ENCODE results near the gene ABCC12.

Gene ABCC12

GRCh38 chr16:48131201-48131935 lies 24.4 kb downstream of the ABCC12 start:
- DNase-seq = no peak

DNA sequence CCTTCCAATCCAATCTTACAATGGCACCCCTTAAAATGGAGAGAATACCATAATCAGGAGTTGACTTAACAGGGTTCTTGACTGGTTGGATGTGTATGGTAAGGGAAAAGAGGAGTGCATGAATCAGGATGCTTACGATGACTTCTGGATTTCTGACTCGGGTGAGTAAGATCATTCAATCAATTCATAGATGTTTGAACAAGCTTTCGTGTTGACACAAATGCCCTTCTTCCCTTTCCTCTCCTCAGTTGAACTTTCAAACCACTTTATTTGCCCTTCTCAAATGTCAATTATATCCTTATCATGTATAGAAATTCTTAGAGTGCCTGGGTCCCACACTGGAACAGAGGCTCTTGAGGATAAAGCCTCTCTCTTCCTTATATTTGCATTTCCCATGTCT lies 25.9 kb downstream of the ABCC12 start:
- no peak for DNase-seq

DNA sequence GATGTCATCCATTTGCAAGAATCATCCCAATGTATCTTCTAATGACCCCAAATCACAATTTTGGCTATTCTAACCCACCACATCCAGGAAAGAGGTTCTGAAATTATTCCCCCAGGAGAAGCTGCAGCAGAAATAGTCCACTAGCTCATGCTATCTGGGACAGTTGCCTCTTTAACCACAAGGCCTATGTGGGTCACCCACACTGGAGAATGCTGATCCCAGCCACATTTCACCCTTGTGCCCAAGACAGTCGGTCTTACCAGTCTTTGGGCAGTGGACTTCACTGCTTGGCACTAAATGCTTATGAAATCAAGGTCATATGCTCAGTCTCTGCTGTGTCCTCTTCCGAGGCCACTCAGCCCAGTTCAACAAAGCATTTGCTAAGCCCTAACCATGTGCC lies 27.0 kb downstream of the ABCC12 start:
- DNase-seq = no peak

GRCh38 chr16:48126801-48127644 lies 28.8 kb downstream of the ABCC12 start:
- no peak for DNase-seq

DNA sequence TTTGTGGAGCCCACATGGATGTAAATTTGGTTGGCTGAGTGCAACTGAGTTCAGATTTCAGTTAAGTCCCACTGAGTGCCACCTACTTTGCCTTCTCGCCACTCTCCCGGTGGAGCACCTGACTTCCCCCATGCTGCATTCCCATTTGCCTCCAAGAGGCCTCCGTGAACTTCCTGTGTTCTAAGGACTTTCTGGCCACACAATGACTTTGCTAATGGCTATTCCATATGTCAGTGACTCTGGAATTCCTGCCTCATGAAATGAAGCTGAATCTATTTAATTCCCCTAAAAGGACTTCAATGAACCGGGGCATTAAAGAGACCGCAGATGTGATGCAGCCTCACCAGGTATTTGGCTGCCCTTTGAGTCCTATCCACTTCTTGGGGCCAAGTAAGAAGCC lies 29.9 kb downstream of the ABCC12 start:
- no peak for DNase-seq

DNA sequence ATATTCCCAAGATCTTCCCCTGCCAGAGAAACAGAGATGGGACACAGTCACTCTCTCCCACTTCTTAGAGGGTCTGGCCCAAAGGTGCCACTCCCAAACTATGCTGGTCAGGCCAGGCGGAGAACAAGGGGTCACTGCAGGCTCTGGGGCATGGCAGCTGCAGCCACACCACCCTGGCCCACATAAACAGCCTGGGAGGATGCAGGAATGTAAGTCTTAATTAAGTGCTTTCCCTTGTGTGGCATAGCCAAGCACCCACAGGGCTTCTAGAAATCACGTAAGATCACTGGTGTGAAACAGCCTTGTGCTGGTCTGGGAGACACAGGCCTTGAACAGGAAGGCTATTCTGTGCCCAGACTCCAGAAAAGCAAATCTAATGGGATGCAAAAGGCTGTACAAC lies 31.5 kb downstream of the ABCC12 start:
- no peak for DNase-seq

DNA sequence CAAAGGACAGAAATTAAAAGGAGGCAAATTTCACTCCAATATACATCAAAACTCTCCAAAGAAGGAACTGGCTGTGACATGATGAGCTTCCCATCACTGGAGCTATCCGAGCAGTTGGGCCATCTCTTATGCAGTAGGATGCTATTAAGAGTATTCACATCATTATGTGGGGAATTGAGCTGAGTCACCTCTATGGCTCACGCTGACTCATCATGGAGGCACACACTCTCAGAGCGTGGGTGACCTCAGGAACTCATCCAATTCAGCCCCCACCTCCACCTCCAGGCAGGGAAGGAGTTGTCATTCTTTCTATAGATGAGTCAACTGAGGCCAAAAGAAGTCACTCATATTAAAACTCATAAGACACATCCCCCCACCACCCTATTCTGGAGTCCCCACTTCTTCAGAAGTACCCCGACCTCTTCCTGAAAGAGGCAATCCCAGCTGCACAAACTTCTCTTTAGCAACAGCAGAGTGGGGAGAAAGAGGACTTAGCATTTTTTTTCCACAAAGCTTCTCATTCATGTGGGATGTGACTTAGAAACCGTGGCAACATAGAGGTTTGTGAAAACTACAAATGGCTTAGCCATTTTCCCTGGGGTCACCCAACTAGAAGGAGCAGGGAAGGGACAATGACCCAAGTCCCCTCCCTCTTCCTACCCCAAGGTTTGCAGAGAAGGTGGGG lies 32.5 kb downstream of the ABCC12 start:
- no peak for DNase-seq

DNA sequence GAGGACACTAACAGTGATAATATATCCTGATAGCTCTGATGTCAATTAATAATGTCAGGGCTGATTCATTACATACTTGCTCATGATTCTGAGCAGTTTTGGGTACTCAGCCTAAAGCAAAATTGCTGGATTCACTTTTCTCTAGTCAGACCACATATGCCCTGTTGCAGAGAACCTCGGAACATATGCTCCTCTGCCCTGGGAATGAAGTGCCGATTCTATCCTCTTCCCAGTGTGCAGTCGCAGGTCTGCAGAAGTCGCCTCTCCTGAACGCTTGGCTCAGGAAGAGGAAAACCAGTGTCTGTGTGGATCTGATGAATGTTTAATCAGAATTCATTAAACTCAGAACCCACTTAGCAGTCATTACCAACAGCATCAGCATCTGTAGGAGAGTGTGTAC lies 34.5 kb downstream of the ABCC12 start:
- DNase-seq = no peak

DNA sequence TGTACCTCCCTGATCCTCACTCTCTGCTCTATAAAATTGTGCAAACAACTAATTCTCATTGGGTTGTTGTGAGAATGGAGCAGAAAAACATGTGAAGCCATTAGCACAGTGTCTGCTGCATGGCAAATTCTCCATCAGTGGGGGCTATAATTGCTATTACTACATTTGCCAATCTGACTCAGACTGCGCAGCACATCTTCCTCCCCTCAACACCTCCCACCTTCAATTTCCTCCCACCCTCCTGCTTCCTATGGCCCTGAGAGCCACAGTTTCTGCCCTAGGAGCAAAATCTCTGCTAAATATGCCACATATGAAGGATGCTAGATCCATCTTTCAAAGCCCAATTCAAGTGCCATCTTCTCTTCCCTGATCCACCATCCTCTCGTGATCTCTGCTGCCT lies 37.0 kb downstream of the ABCC12 start:
- DNase-seq = no peak

DNA sequence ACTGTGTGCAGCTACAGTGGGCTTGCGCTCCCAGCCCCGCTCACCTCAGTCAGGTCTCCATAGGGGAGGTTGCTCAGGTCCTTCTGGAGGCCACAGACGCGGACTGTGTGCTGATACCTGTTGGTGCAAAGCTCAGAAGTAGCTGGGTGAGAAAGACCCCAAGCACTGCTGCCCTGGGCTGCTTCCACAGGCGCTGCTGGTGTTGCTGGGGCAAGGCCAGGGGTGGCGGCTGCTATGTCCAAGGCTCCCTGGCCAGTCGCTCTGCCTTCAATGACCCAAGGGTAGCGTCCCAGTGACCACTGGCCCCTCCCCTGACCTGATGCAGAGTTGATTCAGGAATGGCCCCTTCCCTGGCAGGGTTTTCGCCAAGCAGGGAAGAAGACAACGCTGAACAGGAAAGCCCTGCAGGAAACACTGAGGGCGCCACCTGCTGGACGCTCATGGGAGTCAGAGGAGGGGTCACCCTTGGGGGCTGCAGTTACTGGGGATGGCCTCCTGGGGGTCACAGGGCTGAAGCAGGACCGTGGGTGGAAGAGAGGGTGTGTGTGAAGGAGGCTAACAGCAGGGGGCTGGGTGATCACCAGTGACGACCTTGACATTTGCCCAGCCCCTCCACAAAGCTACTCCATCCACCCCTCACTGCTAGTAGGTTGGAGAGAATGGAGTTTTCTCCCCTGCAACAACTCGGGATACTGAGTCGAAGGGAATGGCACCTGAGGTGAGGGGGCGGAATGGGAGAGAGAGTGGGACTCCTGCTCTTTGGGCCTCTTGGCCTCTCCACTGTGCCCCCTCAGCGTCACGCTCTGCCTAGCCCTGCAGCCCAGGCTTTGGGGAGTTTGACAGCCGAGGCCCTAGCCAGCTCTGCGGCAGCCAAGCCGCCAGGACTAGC lies 38.3 kb downstream of the ABCC12 start:
- DNase-seq = peak in 1 of 2 donors; percentile 21

- DNase-seq = no peak
Observed at GRCh38 chr16:48115299-48115698, 40.5 kb downstream of the ABCC12 start.

GRCh38 chr16:48114410-48114809 lies 41.4 kb downstream of the ABCC12 start:
- DNase-seq = no peak

DNA sequence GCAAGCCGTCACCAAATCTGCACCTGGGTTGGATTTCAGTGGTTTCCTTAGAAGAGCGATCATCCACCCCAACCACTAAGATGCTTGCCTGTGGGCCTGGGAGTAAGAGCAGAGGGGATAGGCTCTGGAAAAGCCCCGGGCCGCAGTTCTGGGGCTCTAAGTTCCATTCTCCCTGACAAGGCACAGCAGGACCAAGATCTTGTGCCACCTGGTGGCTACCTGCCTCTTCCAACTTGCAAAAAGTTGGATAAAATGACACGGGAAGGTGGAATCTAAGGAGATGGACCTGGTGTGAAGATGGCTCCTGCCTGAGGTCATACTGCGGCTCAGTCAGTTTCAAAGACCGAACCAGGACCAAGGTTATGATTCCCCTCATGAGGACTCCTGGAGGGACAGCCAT lies 42.3 kb downstream of the ABCC12 start:
- no peak for DNase-seq

GRCh38 chr16:48113001-48113400 lies 42.8 kb downstream of the ABCC12 start:
- DNase-seq = no peak

DNA sequence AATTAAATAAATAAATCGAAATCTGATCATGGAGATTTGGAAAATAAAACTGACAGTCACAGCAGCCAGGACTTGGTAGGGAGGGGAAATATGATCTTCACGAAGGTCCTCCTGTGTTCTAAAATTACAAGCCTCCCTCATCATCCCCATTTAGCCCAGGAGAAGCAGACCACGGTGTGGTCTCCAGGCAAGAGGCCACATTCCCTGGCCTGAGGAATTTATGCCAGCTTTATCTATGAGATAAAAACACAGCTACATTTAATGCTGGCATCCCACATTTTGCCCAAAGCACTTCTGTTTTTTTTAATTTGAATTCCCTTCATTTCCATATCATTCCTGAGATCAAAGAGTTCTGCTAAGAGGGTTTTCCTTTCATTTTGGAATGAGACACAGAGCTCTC lies 43.2 kb downstream of the ABCC12 start:
- DNase-seq = no peak

GRCh38 chr16:48110982-48111381 lies 44.8 kb downstream of the ABCC12 start:
- no peak for DNase-seq

DNA sequence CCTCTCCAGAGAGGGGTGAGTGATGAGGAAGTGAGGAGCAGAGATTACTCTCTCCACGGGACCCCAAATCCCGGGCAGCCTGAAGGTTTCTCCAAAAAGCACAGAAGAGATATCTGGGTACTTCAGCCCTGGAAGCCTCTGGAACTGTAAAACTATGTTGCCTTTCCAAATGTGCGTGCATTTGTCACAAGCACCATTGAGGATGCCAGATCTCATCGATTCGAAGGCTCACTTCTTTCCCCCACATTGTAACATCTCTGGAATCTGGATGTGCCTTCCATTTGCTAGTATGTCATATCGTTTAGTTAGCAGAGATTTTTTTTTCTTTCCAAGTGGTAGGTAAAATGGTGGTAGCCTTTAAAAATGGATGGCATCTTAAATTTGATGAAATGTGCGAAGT lies 45.8 kb downstream of the ABCC12 start:
- DNase-seq = no peak

DNA sequence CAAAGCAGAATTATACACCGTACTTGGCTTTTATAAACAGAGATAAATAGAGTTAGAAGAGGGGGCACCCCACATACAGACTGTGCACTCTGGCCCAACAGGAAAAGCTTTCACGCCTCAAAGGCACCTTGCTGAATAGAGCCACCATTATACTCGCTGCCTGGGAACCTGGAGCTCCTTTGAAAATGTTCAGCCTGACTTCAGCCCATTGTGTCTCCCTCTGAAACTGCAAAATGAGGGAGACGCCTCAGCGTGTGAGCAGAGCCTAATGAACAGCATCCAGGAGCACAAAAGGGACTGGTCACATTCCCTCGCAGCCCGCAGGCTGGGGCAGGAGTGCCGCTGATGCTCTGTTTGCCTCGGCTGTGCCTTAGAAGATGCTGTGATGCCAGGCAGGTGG lies 46.3 kb downstream of the ABCC12 start:
- DNase-seq = no peak

- no peak for DNase-seq
Observed at GRCh38 chr16:48106446-48106845, 49.3 kb downstream of the ABCC12 start.

All from hippocampal formation (tissue), 2 donors.